Thoracic aorta (tissue), 2 donors: ENCODE results near the gene TRAPPC13. TPM values are rescaled to one million over a fixed set of nuclear protein-coding genes. Genes with fewer than 3 reads are reported as not detected.

ENCODE experiments used
- ATAC-seq: fragments of 150-250 bp; one replicate; pipeline ENCODE4 v1.8.0; 2017; ENCODE audit warnings: low read depth; ENCODE audit not compliant: insufficient number of reproducible peaks, low FRiP score
- DNase-seq: peaks from one replicate; pipeline ENCODE4 v3.0.0-alpha.2; 2020; ENCODE audit warnings: low spot score
- H3K27ac ChIP-seq, 2 donors: fragments of 200-600 bp; sonication (generic); 1 replicate in 1 of 2; 2 replicates in 1 of 2; pipeline ENCODE4 v1.5.1; 2016; ENCODE audit warnings: mild to moderate bottlenecking in 2 of 2, moderate library complexity in 2 of 2
- H3K27me3 ChIP-seq: fragments of 200-600 bp; sonication (generic); replicated peaks from 2 replicates; pipeline ENCODE4 v1.6.0; 2016; ENCODE audit warnings: mild to moderate bottlenecking; ENCODE audit not compliant: insufficient read depth
- H3K36me3 ChIP-seq: fragments of 200-600 bp; sonication (generic); one replicate; pipeline ENCODE4 v1.5.1; 2016
- H3K4me1 ChIP-seq, 2 donors: fragments of 200-600 bp; sonication (generic); 1 replicate in 1 of 2; 2 replicates in 1 of 2; pipeline versions ENCODE4 v1.5.1 to v1.6.0; 2016; ENCODE audit warnings: low read depth in 2 of 2, mild to moderate bottlenecking in 1 of 2; ENCODE audit not compliant: control insufficient read depth in 1 of 2
- H3K4me3 ChIP-seq: fragments of 200-600 bp; sonication (generic); 2 replicates; pipeline ENCODE4 v1.5.1; 2016; ENCODE audit warnings: mild to moderate bottlenecking
- H3K9me3 ChIP-seq: fragments of 200-600 bp; sonication (generic); 2 replicates; pipeline ENCODE4 v1.5.1; 2016
- CTCF ChIP-seq: fragments of 200-600 bp; sonication (generic); IDR thresholded peaks from one replicate; pipeline ENCODE4 v1.5.1; 2019; ENCODE audit warnings: antibody characterized with exemption
- total RNA-seq, 2 donors: library from RNA; depleted of rRNA; stranded (reverse); fragments of >200 nt; gene quantifications; one replicate each; pipeline versions ENCODE4 v1.1.0 to v1.2.3, GENCODE V29; 2016

Gene TRAPPC13
- total RNA-seq, 2 donors from 2014 or later, result 9.7 to 14.4 TPM

GRCh38 chr5:65651144-65651543 is 26.3 kb downstream of the TRAPPC13 start:
- Histone ChIP-seq H3K4me3 (no peak overlapping the region), H3K27me3 (no peaks in the 10 kb centered on the region), H3K27ac (no peak overlapping the region), H3K4me1 (no peaks in the 10 kb centered on the region), H3K36me3 (peaks cover 10% of the 10 kb centered on the region), H3K9me3 (no peaks in the 10 kb centered on the region)
- DNase-seq (no peak), ATAC-seq (no peak)
- no peak for TF ChIP-seq CTCF

GRCh38 chr5:65654713-65655112 is 29.9 kb downstream of the TRAPPC13 start:
- Histone ChIP-seq H3K4me1 (no peaks in the 10 kb centered on the region), H3K4me3 (no peak overlapping the region), H3K9me3 (no peaks in the 10 kb centered on the region), H3K36me3 (peaks cover 10% of the 10 kb centered on the region), H3K27me3 (no peaks in the 10 kb centered on the region), H3K27ac (no peak overlapping the region)
- TF ChIP-seq CTCF, result no peak
- ATAC-seq (no peak), DNase-seq (no peak)

GRCh38 chr5:65663804-65664521 is 39.1 kb downstream of the TRAPPC13 start:
- Histone ChIP-seq H3K4me3 (no peak overlapping the region), H3K36me3 (peaks cover 4% of the 10 kb centered on the region), H3K27ac (no peak overlapping the region), H3K4me1 (no peaks in the 10 kb centered on the region), H3K9me3 (no peaks in the 10 kb centered on the region), H3K27me3 (no peaks in the 10 kb centered on the region)
- ATAC-seq (no peak), DNase-seq (no peak)
- peak; percentile 34 for TF ChIP-seq CTCF

- Histone ChIP-seq H3K4me1 (no peaks in the 10 kb centered on the region), H3K27ac (no peak overlapping the region), H3K9me3 (no peaks in the 10 kb centered on the region), H3K36me3 (peaks cover 11% of the 10 kb centered on the region), H3K4me3 (no peak overlapping the region), H3K27me3 (no peaks in the 10 kb centered on the region)
- ATAC-seq (no peak), DNase-seq (no peak)
- TF ChIP-seq CTCF, result no peak
Observed at GRCh38 chr5:65668696-65669095, 43.9 kb downstream of the TRAPPC13 start.

GRCh38 chr5:65672796-65673195 is 48.0 kb downstream of the TRAPPC13 start:
- no peak for DNase-seq
- H3K9me3 ChIP-seq, result no peaks in the 10 kb centered on the region
- TF ChIP-seq CTCF, result no peak
- no peak overlapping the region for H3K4me3 ChIP-seq
- H3K27me3 ChIP-seq, result no peaks in the 10 kb centered on the region
- peaks cover 9% of the 10 kb centered on the region for H3K36me3 ChIP-seq
- H3K4me1 ChIP-seq, result no peaks in the 10 kb centered on the region
- ATAC-seq, result no peak
- no peak overlapping the region for H3K27ac ChIP-seq
